ENCODE results near the gene SLC6A9. TPM values are rescaled to one million over a fixed set of nuclear protein-coding genes. Genes with fewer than 3 reads are reported as not detected.

Gene SLC6A9
- total and polyA plus RNA-seq, 2 experiments from 2014 or later = 14.4 to 20.0 TPM

- Histone ChIP-seq H3K9me2 (ENCODE audit: insufficient read depth) (no peaks in the 10 kb centered on the region), H3K4me3 (peak overlapping the region; percentile 96), H3K36me3 (ENCODE audit: insufficient read depth) (0 out of 2 replicates have a peak, but pooled peaks cover 7% of the 10 kb centered on the region), H3K27ac (ENCODE audit: low read depth) (0 out of 2 replicates have a peak overlapping the region, but pooled peaks have one; percentile 51), H2AFZ (peak overlapping the region; percentile 100), H3K4me1 (ENCODE audit: insufficient read depth) (peaks cover 29% of the 10 kb centered on the region), H4K20me1 (replicated peaks; ENCODE audit: insufficient read depth) (peaks cover 22% of the 10 kb centered on the region), H3K79me2 (replicated peaks; ENCODE audit: insufficient read depth) (peaks cover 17% of the 10 kb centered on the region), H3K4me2 (peak overlapping the region; percentile 98), H3K27me3 (ENCODE audit: insufficient read depth) (no peaks in the 10 kb centered on the region), H3F3A (replicated peaks; ENCODE audit: low read depth) (peaks cover 24% of the 10 kb centered on the region; the same call in 1 of the 2 replicates)
- Mint-ChIP-seq H3K27me3 (ENCODE audit: insufficient read depth, low read depth, poor library complexity) (peaks cover 24% of the 10 kb centered on the region), H3K4me3 (peak overlapping the region; percentile 90), H3K27ac (peak overlapping the region; percentile 69), H3K36me3 (ENCODE audit: low read depth) (peaks cover 70% of the 10 kb centered on the region), H3K9me3 (no peaks in the 10 kb centered on the region), H3K4me1 (peaks cover 45% of the 10 kb centered on the region)
- DNase-seq (ENCODE audit: low spot score) = peak; percentile 61
- TF ChIP-seq ZNF331 (CRISPR knock-in tag; IDR thresholded peaks at IDR 0.05; ENCODE audit: low read depth) = no peak
- TF ChIP-seq ETS1 (IDR thresholded peaks at IDR 0.05) = no peak
- TF ChIP-seq ZNF114 (CRISPR knock-in tag; IDR thresholded peaks at IDR 0.05) = no peak
- no peak for TF ChIP-seq EZH2 (IDR thresholded peaks at IDR 0.05; ENCODE audit: low read depth, unreplicated experiment)
- ATAC-seq = peak; percentile 1; the same call in 2 of the 3 replicates
These were observed 57.2 kb downstream of the SLC6A9 start for GRCh38 chr1:43973981-43974442.

- Histone ChIP-seq H3K4me2 (no peak overlapping the region), H3K4me1 (ENCODE audit: insufficient read depth) (peaks cover 25% of the 10 kb centered on the region), H2AFZ (no peak overlapping the region), H3K27ac (ENCODE audit: low read depth) (no peak overlapping the region), H3F3A (replicated peaks; ENCODE audit: low read depth) (peaks cover 13% of the 10 kb centered on the region; the same call in 1 of the 2 replicates), H3K4me3 (no peak overlapping the region; the same call in 1 of the 2 replicates), H3K36me3 (ENCODE audit: insufficient read depth) (no peaks in the 10 kb centered on the region), H4K20me1 (replicated peaks; ENCODE audit: insufficient read depth) (peaks cover 13% of the 10 kb centered on the region), H3K9me2 (ENCODE audit: insufficient read depth) (no peaks in the 10 kb centered on the region), H3K27me3 (ENCODE audit: insufficient read depth) (no peaks in the 10 kb centered on the region), H3K79me2 (replicated peaks; ENCODE audit: insufficient read depth) (peaks cover 17% of the 10 kb centered on the region)
- ATAC-seq = no peak
- DNase-seq (ENCODE audit: low spot score) = no peak
- H3K27me3 Mint-ChIP-seq (ENCODE audit: insufficient read depth, low read depth, poor library complexity) = peaks cover 17% of the 10 kb centered on the region
- TF ChIP-seq STAT1 (IDR thresholded peaks at IDR 0.05; ENCODE audit: unreplicated experiment) (no peak), ZNF331 (CRISPR knock-in tag; IDR thresholded peaks at IDR 0.05; ENCODE audit: low read depth) (no peak), EZH2 (IDR thresholded peaks at IDR 0.05; ENCODE audit: low read depth, unreplicated experiment) (no peak), CREB1 (CRISPR knock-in tag; IDR thresholded peaks at IDR 0.05; ENCODE audit: low read depth) (no peak), CTCF (conservative IDR thresholded peaks at IDR 0.05; ENCODE audit: low read depth in 2 of 2) (no peak), EZH2phosphoT487 (IDR thresholded peaks at IDR 0.05; ENCODE audit: unreplicated experiment) (no peak), ETS1 (IDR thresholded peaks at IDR 0.05) (no peak), ZNF462 (CRISPR knock-in tag; IDR thresholded peaks at IDR 0.05) (no peak)
- peak overlapping the region; percentile 99 for H3K4me3 Mint-ChIP-seq
- H3K36me3 Mint-ChIP-seq (ENCODE audit: low read depth) = peaks cover 47% of the 10 kb centered on the region
- H3K9me3 Mint-ChIP-seq = no peaks in the 10 kb centered on the region
- H3K27ac Mint-ChIP-seq = no peak overlapping the region
- H3K4me1 Mint-ChIP-seq = peaks cover 25% of the 10 kb centered on the region
These were observed 59.8 kb downstream of the SLC6A9 start for GRCh38 chr1:43971336-43971980.

Data from GM23338 (cell line).